A673 (cell line): Measurements from ENCODE around the gene GNG12. TPM values are rescaled to one million over a fixed set of nuclear protein-coding genes. Genes with fewer than 3 reads are reported as not detected.

Experiments used
- BruUV-seq: library from RNA; stranded (reverse); fragments of 400-500 nt; replicated peaks from 2 replicates; lab custom pipeline; 2021; lab: Mats Ljungman, UMichigan
- CTCF ChIA-PET: fragments of 300-600 bp; sonication (Branson Sonifier 250); formaldehyde crosslinking; loops from one replicate; lab custom pipeline; 2022; ENCODE audit warnings: antibody characterized with exemption; lab: Charles Lee
- POLR2A ChIA-PET: fragments of 300-600 bp; sonication (Branson Sonifier 250); formaldehyde crosslinking; loops from one replicate; lab custom pipeline; 2022; ENCODE audit warnings: antibody characterized with exemption; ENCODE audit not compliant: low non-redundant PET; lab: Charles Lee
- DNase-seq: peaks from one replicate; pipeline ENCODE4 v3.0.0-alpha.2; 2015; ENCODE audit warnings: low spot score
- H3K27ac ChIP-seq: fragments of 200-600 bp; sonication (generic); 2 replicates; pipeline ENCODE4 v1.5.1; 2016; ENCODE audit warnings: mixed run types, low read depth, mild to moderate bottlenecking, mixed read lengths, antibody characterized with exemption, low read length; ENCODE audit not compliant: poor library complexity, severe bottlenecking
- H3K27me3 ChIP-seq: fragments of 200-600 bp; sonication (generic); replicated peaks from 2 replicates; pipeline ENCODE4 v1.6.1; 2017; ENCODE audit warnings: mixed run types, low read depth, mild to moderate bottlenecking, mixed read lengths, antibody characterized with exemption, low read length; ENCODE audit not compliant: insufficient read depth, poor library complexity
- H3K36me3 ChIP-seq: fragments of 200-600 bp; sonication (generic); 2 replicates; pipeline ENCODE4 v1.6.1; 2016; ENCODE audit warnings: mixed run types, mild to moderate bottlenecking, mixed read lengths, antibody characterized with exemption, low read length; ENCODE audit not compliant: insufficient read depth, poor library complexity, severe bottlenecking
- H3K4me1 ChIP-seq: fragments of 200-600 bp; sonication (generic); 2 replicates; pipeline ENCODE4 v1.6.1; 2017; ENCODE audit warnings: mixed run types, mild to moderate bottlenecking, mixed read lengths, antibody characterized with exemption, low read length; ENCODE audit not compliant: insufficient read depth, poor library complexity, severe bottlenecking
- H3K4me3 ChIP-seq: fragments of 200-600 bp; sonication (generic); 2 replicates; pipeline ENCODE4 v1.5.1; 2016; ENCODE audit warnings: low read depth, mixed run types, mild to moderate bottlenecking, mixed read lengths, low read length; ENCODE audit not compliant: poor library complexity, severe bottlenecking
- H3K9me3 ChIP-seq: fragments of 200-600 bp; sonication (generic); 2 replicates; pipeline ENCODE4 v1.6.1; 2016; ENCODE audit warnings: mixed run types, low read depth, mild to moderate bottlenecking, mixed read lengths, antibody characterized with exemption, low read length; ENCODE audit not compliant: poor library complexity, severe bottlenecking
- EZH2 ChIP-seq: fragments of 200-600 bp; sonication (generic); IDR thresholded peaks from 2 replicates; pipeline ENCODE4 v1.6.1; 2017; ENCODE audit warnings: borderline replicate concordance, low read depth, mild to moderate bottlenecking, mixed read lengths, antibody characterized with exemption, low read length; ENCODE audit not compliant: poor library complexity, severe bottlenecking
- intact Hi-C: fragments of 100-400 bp; cut with micrococcal nuclease; formaldehyde crosslinking; loops from one replicate; pipeline ENCODE4 v1.10.0; 2022; ENCODE audit not compliant: unreplicated experiment
- total RNA-seq: library from RNA; stranded (reverse); gene quantifications from 2 replicates; pipeline ENCODE4 v1.2.3, GENCODE V29; 2021
- TF ChIP-seq, protein P1 (sequence below): fragments of 300-800, 200-600 bp; sonication (generic); conservative IDR thresholded peaks from 2 replicates; pipeline ENCODE4 v1.5.1; 2017; ENCODE audit warnings: low read depth, mild to moderate bottlenecking, antibody characterized with exemption, low read length, moderate library complexity, mixed read lengths

GNG12 gene
- total RNA-seq, 1 experiment from 2014 or later, result 54.8 TPM

DNA sequence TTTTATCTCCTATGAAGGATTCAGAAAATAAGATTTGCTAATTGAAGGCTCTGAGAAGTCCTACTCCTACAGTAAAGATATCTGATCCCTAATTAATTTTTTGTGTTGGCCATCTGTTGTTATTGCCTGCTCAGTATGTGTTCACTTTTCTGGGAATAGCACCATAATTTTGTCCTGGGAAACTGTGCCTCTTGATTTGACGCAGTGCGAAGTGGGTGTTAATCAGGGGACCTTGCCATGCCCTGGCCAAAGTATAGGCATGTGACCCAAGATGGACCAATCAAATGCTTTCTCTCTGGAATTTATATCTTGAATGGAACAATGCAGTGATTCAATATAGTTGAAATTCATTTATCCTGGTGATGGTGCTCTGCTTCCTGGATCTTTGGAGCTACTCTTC, 30.4 kb upstream of the GNG12 start:
- intact Hi-C loops, result no loop called here
- Histone ChIP-seq H3K27me3 (no peaks in the 10 kb centered on the region), H3K4me3 (no peak overlapping the region), H3K9me3 (no peaks in the 10 kb centered on the region), H3K4me1 (peaks cover 6% of the 10 kb centered on the region), H3K27ac (no peak overlapping the region), H3K36me3 (no peaks in the 10 kb centered on the region)
- ChIA-PET CTCF (no interaction called here), POLR2A (no interaction called here)
- no peak for TF ChIP-seq EZH2
- TF ChIP-seq, protein P1, sequence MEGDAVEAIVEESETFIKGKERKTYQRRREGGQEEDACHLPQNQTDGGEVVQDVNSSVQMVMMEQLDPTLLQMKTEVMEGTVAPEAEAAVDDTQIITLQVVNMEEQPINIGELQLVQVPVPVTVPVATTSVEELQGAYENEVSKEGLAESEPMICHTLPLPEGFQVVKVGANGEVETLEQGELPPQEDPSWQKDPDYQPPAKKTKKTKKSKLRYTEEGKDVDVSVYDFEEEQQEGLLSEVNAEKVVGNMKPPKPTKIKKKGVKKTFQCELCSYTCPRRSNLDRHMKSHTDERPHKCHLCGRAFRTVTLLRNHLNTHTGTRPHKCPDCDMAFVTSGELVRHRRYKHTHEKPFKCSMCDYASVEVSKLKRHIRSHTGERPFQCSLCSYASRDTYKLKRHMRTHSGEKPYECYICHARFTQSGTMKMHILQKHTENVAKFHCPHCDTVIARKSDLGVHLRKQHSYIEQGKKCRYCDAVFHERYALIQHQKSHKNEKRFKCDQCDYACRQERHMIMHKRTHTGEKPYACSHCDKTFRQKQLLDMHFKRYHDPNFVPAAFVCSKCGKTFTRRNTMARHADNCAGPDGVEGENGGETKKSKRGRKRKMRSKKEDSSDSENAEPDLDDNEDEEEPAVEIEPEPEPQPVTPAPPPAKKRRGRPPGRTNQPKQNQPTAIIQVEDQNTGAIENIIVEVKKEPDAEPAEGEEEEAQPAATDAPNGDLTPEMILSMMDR, result no peak
- BruUV-seq, result no TSS peak
- no peak for DNase-seq

DNA sequence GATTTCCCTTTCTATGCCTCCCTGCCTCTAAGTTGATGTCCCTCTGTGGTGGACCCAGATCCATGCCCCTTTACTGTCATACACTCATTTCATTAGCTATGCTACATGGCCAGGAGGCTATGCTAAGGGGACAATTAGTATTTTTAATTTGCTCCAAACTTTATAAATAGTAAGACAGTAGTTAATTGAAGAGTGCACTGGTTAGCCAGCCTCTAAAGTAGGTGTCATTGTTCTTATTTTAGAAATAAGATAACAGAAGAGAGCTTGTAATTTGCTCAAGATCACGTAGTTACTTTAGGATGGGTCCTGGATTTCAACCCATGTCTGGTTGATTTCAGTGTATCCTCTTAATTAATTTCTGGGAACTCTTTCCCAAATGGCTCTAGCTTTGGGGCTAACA, 29.4 kb upstream of the GNG12 start:
- H3K4me3 ChIP-seq, result no peak overlapping the region
- DNase-seq, result no peak
- POLR2A ChIA-PET, result no interaction called here
- no peaks in the 10 kb centered on the region for H3K36me3 ChIP-seq
- no TSS peak for BruUV-seq
- CTCF ChIA-PET, result no interaction called here
- H3K9me3 ChIP-seq, result no peaks in the 10 kb centered on the region
- TF ChIP-seq EZH2, result no peak
- TF ChIP-seq, protein P1, result no peak
- H3K27me3 ChIP-seq, result no peaks in the 10 kb centered on the region
- intact Hi-C loops, result no loop called here
- peaks cover 6% of the 10 kb centered on the region for H3K4me1 ChIP-seq
- no peak overlapping the region for H3K27ac ChIP-seq

DNA sequence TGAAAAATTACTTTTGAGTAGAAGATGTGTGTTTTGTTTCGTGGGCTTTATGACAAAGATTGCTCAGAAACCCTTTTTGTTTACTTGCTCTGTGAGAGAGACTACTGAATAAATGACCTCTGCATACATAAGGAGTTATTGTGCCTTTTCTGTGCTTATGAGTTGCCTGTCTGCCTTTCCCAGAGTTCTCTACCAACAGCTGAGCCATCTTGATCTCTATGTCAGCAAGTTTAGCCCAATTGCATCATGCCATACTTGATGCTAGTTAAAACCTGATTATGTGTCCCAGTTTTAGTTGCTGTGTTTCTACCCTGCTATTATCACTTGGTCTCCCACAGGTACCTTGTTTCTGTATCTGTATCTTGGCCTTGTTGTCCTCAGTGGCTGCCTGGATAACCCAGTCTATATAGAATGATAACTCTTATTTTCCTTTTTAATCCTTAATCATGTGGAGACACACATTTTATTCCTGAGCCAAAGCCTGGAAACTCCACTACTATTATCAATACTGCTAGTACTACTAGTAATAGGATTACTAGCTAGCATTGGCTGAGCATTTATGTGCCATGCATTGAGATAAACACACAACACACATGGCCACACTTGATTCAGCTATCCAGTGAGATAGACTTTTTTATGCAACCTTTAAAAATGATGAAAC, 28.7 kb upstream of the GNG12 start:
- no peaks in the 10 kb centered on the region for H3K36me3 ChIP-seq
- H3K27ac ChIP-seq, result no peak overlapping the region
- H3K4me1 ChIP-seq, result peaks cover 6% of the 10 kb centered on the region
- intact Hi-C loops, result no loop called here
- H3K27me3 ChIP-seq, result no peaks in the 10 kb centered on the region
- no peak overlapping the region for H3K4me3 ChIP-seq
- no peaks in the 10 kb centered on the region for H3K9me3 ChIP-seq
- POLR2A ChIA-PET, result no interaction called here
- TF ChIP-seq, protein P1, result no peak
- no peak for TF ChIP-seq EZH2
- no peak for DNase-seq
- BruUV-seq, result no TSS peak
- CTCF ChIA-PET, result no interaction called here
